Superior temporal gyrus (tissue), 1 donor: Measurements from ENCODE around the gene CCDC86.

Experiments
- DNase-seq: peaks from one replicate; pipeline ENCODE4 v3.0.0-alpha.2; 2016; ENCODE audit errors: extremely low spot score

The CCDC86 gene

GRCh38 chr11:60831143-60831500 lies 10.8 kb upstream of the CCDC86 start:
- DNase-seq: peak; percentile 94

- no peak for DNase-seq
These were observed 10.3 kb upstream of the CCDC86 start for GRCh38 chr11:60831501-60832079.

GRCh38 chr11:60834742-60835533 lies 7.0 kb upstream of the CCDC86 start:
- no peak for DNase-seq

- peak; percentile 17 for DNase-seq
These were observed 6.4 kb upstream of the CCDC86 start for GRCh38 chr11:60835534-60835846.

GRCh38 chr11:60836866-60837515 lies 4.9 kb upstream of the CCDC86 start:
- no peak for DNase-seq

GRCh38 chr11:60838132-60838531 lies 3.8 kb upstream of the CCDC86 start:
- no peak for DNase-seq

GRCh38 chr11:60840470-60841430 lies 1.2 kb upstream of the CCDC86 start:
- no peak for DNase-seq

- peak; percentile 26 for DNase-seq
These were observed 1.0 kb downstream of the CCDC86 start for GRCh38 chr11:60842668-60843600.

GRCh38 chr11:60844045-60844869 lies 2.3 kb downstream of the CCDC86 start:
- DNase-seq: no peak

GRCh38 chr11:60844870-60845221 lies 2.9 kb downstream of the CCDC86 start:
- peak; percentile 17 for DNase-seq

GRCh38 chr11:60845338-60845737 lies 3.4 kb downstream of the CCDC86 start:
- no peak for DNase-seq

- no peak for DNase-seq
These were observed 5.4 kb downstream of the CCDC86 start for GRCh38 chr11:60847281-60847680.

- DNase-seq: no peak
These were observed 6.0 kb downstream of the CCDC86 start for GRCh38 chr11:60847896-60848295.

GRCh38 chr11:60848714-60849151 lies 6.8 kb downstream of the CCDC86 start:
- no peak for DNase-seq

- no peak for DNase-seq
These were observed 8.0 kb downstream of the CCDC86 start for GRCh38 chr11:60849641-60850520.

GRCh38 chr11:60851327-60852104 lies 9.6 kb downstream of the CCDC86 start:
- DNase-seq: no peak

GRCh38 chr11:60852117-60852981 lies 10.4 kb downstream of the CCDC86 start:
- DNase-seq: no peak
